Panc1 (cell line): ENCODE measurements around the gene IFT52.
"Not testable (repeated sequence)": the region's sequence is repeated elsewhere in the genome, so short reads cannot be mapped to it uniquely, and the experiment has no call there.

Experiments
- POLR2AphosphoS5 ChIP-seq: IDR thresholded peaks from 2 replicates; pipeline ENCODE4 v1.6.1; 2012; ENCODE audit warnings: mild to moderate bottlenecking, low read depth, low read length, moderate library complexity
- SIN3A ChIP-seq: IDR thresholded peaks from 2 replicates; pipeline ENCODE4 v1.6.1; 2012; ENCODE audit warnings: low read depth, mild to moderate bottlenecking, low read length, moderate library complexity, borderline replicate concordance; ENCODE audit not compliant: insufficient read depth

GRCh38 chr20:43655176-43655575 is 64.4 kb downstream of the IFT52 start:
- not testable (repeated sequence) for TF ChIP-seq POLR2AphosphoS5, SIN3A
